Posterior vena cava (tissue), 2 donors: ENCODE data around the gene TSPAN31. TPM values are rescaled to one million over a fixed set of nuclear protein-coding genes. Genes with fewer than 3 reads are reported as not detected.
A peak's percentile ranks its signal among the peaks of the same experiment; 100 is the strongest.
"Not testable (repeated sequence)": the region's sequence is repeated elsewhere in the genome, so short reads cannot be mapped to it uniquely, and the experiment has no call there.

Source experiments
- DNase-seq: peaks from one replicate; pipeline ENCODE4 v3.0.0-alpha.2; 2020; ENCODE audit warnings: low spot score
- intact Hi-C, 2 donors: fragments of 100-400 bp; cut with DNase I; formaldehyde crosslinking; loops; one replicate each; pipeline versions ENCODE4 v1.14.1 to v1.14.2; 2022 to 2023
- total RNA-seq, 2 donors: library from RNA; stranded (reverse); fragmentation: NEBNext Ultra II Directional; extraction: Animal tissue kit (Norgen Biotek cat#: 25700); gene quantifications; one replicate each; pipeline ENCODE4 v1.2.1, GENCODE V29; 2021
- donor health status: DM: yes; HTN: yes; CAD: no.
- donor health status: DM: yes; HTN: yes; CAD: no.

Gene TSPAN31
- total RNA-seq, 2 donors from 2014 or later, result 20.1 to 26.3 TPM

GRCh38 chr12:57720606-57721595 lies 23.9 kb upstream of the TSPAN31 start:
- intact Hi-C loops, result no loop called here
- DNase-seq, result no peak

- DNase-seq, intact Hi-C loops: not testable (repeated sequence)
Observed at GRCh38 chr12:57721846-57722608, 22.8 kb upstream of the TSPAN31 start.

- intact Hi-C loops, result no loop called here
- DNase-seq, result peak; percentile 72
Observed at GRCh38 chr12:57722716-57723629, 21.9 kb upstream of the TSPAN31 start.

GRCh38 chr12:57723630-57723962 lies 21.2 kb upstream of the TSPAN31 start:
- intact Hi-C loops, result no loop called here
- DNase-seq, result no peak

GRCh38 chr12:57724003-57724935 lies 20.6 kb upstream of the TSPAN31 start:
- DNase-seq, result no peak
- intact Hi-C loops, result no loop called here

- intact Hi-C loops, result no loop called here
- DNase-seq, result peak; percentile 62
Observed at GRCh38 chr12:57724936-57725740, 19.7 kb upstream of the TSPAN31 start.

- no peak for DNase-seq
- intact Hi-C loops, result no loop called here
Observed at GRCh38 chr12:57725851-57726150, 19.0 kb upstream of the TSPAN31 start.

- peak; percentile 94 for DNase-seq
- intact Hi-C loops, result no loop called here
Observed at GRCh38 chr12:57726151-57726883, 18.5 kb upstream of the TSPAN31 start.

- intact Hi-C loops, result no loop called here
- peak; percentile 79 for DNase-seq
Observed at GRCh38 chr12:57726884-57727757, 17.7 kb upstream of the TSPAN31 start.

GRCh38 chr12:57727758-57728395 lies 17.0 kb upstream of the TSPAN31 start:
- intact Hi-C loops, result no loop called here
- DNase-seq, result peak; percentile 59

GRCh38 chr12:57729321-57729844 lies 15.5 kb upstream of the TSPAN31 start:
- peak; percentile 43 for DNase-seq
- intact Hi-C loops, result no loop called here

- intact Hi-C loops, result no loop called here
- DNase-seq, result peak; percentile 40
Observed at GRCh38 chr12:57730336-57731067, 14.3 kb upstream of the TSPAN31 start.

GRCh38 chr12:57731411-57732080 lies 13.3 kb upstream of the TSPAN31 start:
- no peak for DNase-seq

GRCh38 chr12:57732270-57732669 lies 12.6 kb upstream of the TSPAN31 start:
- intact Hi-C loops, result no loop called here
- DNase-seq, result no peak

More at GRCh38 chr12:57731411-57732080, 13.3 kb upstream of the TSPAN31 start:
- intact Hi-C loops, result no loop called here
